HCT116 (cell line): ENCODE measurements around the gene PREX1. TPM values are rescaled to one million over a fixed set of nuclear protein-coding genes. Genes with fewer than 3 reads are reported as not detected.

ENCODE experiments used
- ATAC-seq: fragments of 200-7000 bp; cut with Tn5 transposase; 2 replicates; pipeline ENCODE4 v1.9.1; 2020; ENCODE audit warnings: mild to moderate bottlenecking, moderate library complexity
- BruUV-seq: library from RNA; stranded (reverse); fragments of 400-500 nt; replicated peaks from 2 replicates; lab custom pipeline; 2021; lab: Mats Ljungman, UMichigan
- CTCF ChIA-PET: fragments of 300-600 bp; sonication (Branson Sonifier 250); formaldehyde crosslinking; loops from one replicate; lab custom pipeline; 2021; ENCODE audit warnings: antibody characterized with exemption; lab: Charles Lee
- POLR2A ChIA-PET: fragments of 300-600, 350-600 bp; sonication (Branson Sonifier 250); formaldehyde crosslinking; loops from one replicate; lab custom pipeline; 2021; ENCODE audit warnings: antibody characterized with exemption; lab: Charles Lee
- RAD21 ChIA-PET, 2 experiments: fragments of 300-600 bp; sonication (Branson Sonifier 250); formaldehyde crosslinking; loops; one replicate each; lab custom pipeline; 2023; ENCODE audit warnings: low total read pairs in 2 of 2; ENCODE audit not compliant: uncharacterized antibody in 2 of 2, unreplicated experiment in 2 of 2, low non-redundant PET in 1 of 2; lab: Charles Lee
- DNase-seq: peaks from one replicate; pipeline ENCODE4 v3.0.0-alpha.2; 2010; ENCODE audit warnings: low read depth, low spot score
- H2AFZ ChIP-seq: fragments of 200-600 bp; shearing (Covaris generic), sonication (generic); 2 replicates; pipeline ENCODE4 v1.6.1; 2017; ENCODE audit warnings: low read depth, mixed run types, mixed read lengths, antibody characterized with exemption, low read length; ENCODE audit not compliant: poor library complexity, severe bottlenecking
- H3K27ac ChIP-seq: 2 replicates; pipeline ENCODE4 v1.5.1; 2012; ENCODE audit warnings: low read depth, low read length
- H3K27me3 ChIP-seq: fragments of 200-600 bp; sonication (generic); 2 replicates; pipeline ENCODE4 v1.6.1; 2016; ENCODE audit warnings: mixed run types, low read length, mixed read lengths; ENCODE audit not compliant: insufficient read depth
- H3K36me3 ChIP-seq, 2 experiments: fragments of 200-500 bp in 1 of 2; fragments of 200-600 bp in 1 of 2; sonication (Bioruptor generic) in 1 of 2; sonication (generic) in 1 of 2; 2 replicates each; pipeline versions ENCODE4 v1.5.1 to v1.6.1; 2014 to 2016; ENCODE audit warnings: low read length in 2 of 2, inconsistent platforms in 1 of 2, mixed read lengths in 1 of 2, mixed run types in 1 of 2; ENCODE audit not compliant: insufficient read depth in 2 of 2, control insufficient read depth in 1 of 2
- H3K4me1 ChIP-seq, 2 experiments: fragments of 200-600 bp in 1 of 2; sonication (generic) in 1 of 2; 2 replicates each; pipeline versions ENCODE4 v1.5.1 to v1.6.1; 2012 to 2017; ENCODE audit warnings: low read length in 2 of 2, inconsistent platforms in 1 of 2, mild to moderate bottlenecking in 1 of 2, mixed read lengths in 1 of 2, mixed run types in 1 of 2, moderate library complexity in 1 of 2; ENCODE audit not compliant: insufficient read depth in 2 of 2, control insufficient read depth in 1 of 2
- H3K4me2 ChIP-seq: fragments of 200-600 bp; sonication (generic); 2 replicates; pipeline ENCODE4 v1.6.1; 2017; ENCODE audit warnings: mixed run types, low read length, mixed read lengths
- H3K4me3 ChIP-seq, 2 experiments: fragments of 200-600 bp in 1 of 2; sonication (generic) in 1 of 2; replicated peaks in 1 of 2; 2 replicates each; pipeline ENCODE4 v1.5.1; 2011 to 2016; ENCODE audit warnings: low read length in 2 of 2, control low read depth in 1 of 2, low read depth in 1 of 2, mild to moderate bottlenecking in 1 of 2, mixed read lengths in 1 of 2, mixed run types in 1 of 2
- H3K79me2 ChIP-seq: fragments of 200-600 bp; sonication (generic); 2 replicates; pipeline ENCODE4 v1.6.1; 2017; ENCODE audit warnings: mild to moderate bottlenecking, mixed run types, low read length, moderate library complexity, mixed read lengths; ENCODE audit not compliant: insufficient read depth
- H3K9ac ChIP-seq: fragments of 200-600 bp; sonication (generic); 2 replicates; pipeline ENCODE4 v1.6.1; 2016; ENCODE audit warnings: low read length, mixed read lengths
- H3K9me2 ChIP-seq: fragments of 200-600 bp; sonication (generic), shearing (Covaris generic); 2 replicates; pipeline ENCODE4 v1.6.1; 2017; ENCODE audit warnings: mixed run types, mild to moderate bottlenecking, moderate library complexity; ENCODE audit not compliant: insufficient read depth
- H3K9me3 ChIP-seq, 2 experiments: fragments of 200-500 bp in 1 of 2; fragments of 200-600 bp in 1 of 2; sonication (Bioruptor generic) in 1 of 2; sonication (generic) in 1 of 2; 2 replicates each; pipeline ENCODE4 v1.6.1; 2014 to 2017; ENCODE audit warnings: low read length in 2 of 2, mixed read lengths in 2 of 2, inconsistent platforms in 1 of 2, low read depth in 1 of 2, mild to moderate bottlenecking in 1 of 2, mixed run types in 1 of 2, moderate library complexity in 1 of 2; ENCODE audit not compliant: control insufficient read depth in 1 of 2, insufficient read depth in 1 of 2
- H4K20me1 ChIP-seq: fragments of 200-600 bp; sonication (generic), shearing (Covaris generic); 2 replicates; pipeline ENCODE4 v1.6.1; 2017; ENCODE audit warnings: mixed run types, mild to moderate bottlenecking, moderate library complexity; ENCODE audit not compliant: insufficient read depth
- CBX3 ChIP-seq: IDR thresholded peaks from 2 replicates; pipeline ENCODE4 v1.6.1; 2012; ENCODE audit warnings: low read depth
- CEBPB ChIP-seq: IDR thresholded peaks from 2 replicates; pipeline ENCODE4 v1.6.1; 2012; ENCODE audit warnings: low read depth
- EGR1 ChIP-seq: IDR thresholded peaks from 2 replicates; pipeline ENCODE4 v1.6.1; 2012; ENCODE audit warnings: low read depth
- ELF1 ChIP-seq: IDR thresholded peaks from 2 replicates; pipeline ENCODE4 v1.6.1; 2012; ENCODE audit warnings: low read depth, borderline replicate concordance
- EZH2 ChIP-seq: fragments of 200-600 bp; sonication (generic); IDR thresholded peaks from 2 replicates; pipeline ENCODE4 v1.6.1; 2017; ENCODE audit warnings: antibody characterized with exemption, mixed run types
- EZH2phosphoT487 ChIP-seq: fragments of 200-600 bp; IDR thresholded peaks from 2 replicates; pipeline ENCODE4 v1.6.1; 2018; ENCODE audit warnings: antibody characterized with exemption, borderline replicate concordance
- FOSL1 ChIP-seq: IDR thresholded peaks from 2 replicates; pipeline ENCODE4 v1.6.1; 2012; ENCODE audit warnings: low read depth
- JUND ChIP-seq: IDR thresholded peaks from 2 replicates; pipeline ENCODE4 v1.6.1; 2012
- POLR2A ChIP-seq: IDR thresholded peaks from 2 replicates; pipeline ENCODE4 v1.7.0; 2011; ENCODE audit warnings: borderline replicate concordance; ENCODE audit not compliant: insufficient read depth, insufficient read length; ENCODE audit errors: extremely low read depth
- POLR2AphosphoS5 ChIP-seq: IDR thresholded peaks from 2 replicates; pipeline ENCODE4 v1.6.1; 2011; ENCODE audit warnings: mild to moderate bottlenecking, low read depth, low read length, moderate library complexity
- REST ChIP-seq: IDR thresholded peaks from 2 replicates; pipeline ENCODE4 v1.6.1; 2012; ENCODE audit warnings: low read depth
- SP1 ChIP-seq: IDR thresholded peaks from 2 replicates; pipeline ENCODE4 v1.6.1; 2012; ENCODE audit warnings: low read depth
- SRF ChIP-seq: IDR thresholded peaks from 2 replicates; pipeline ENCODE4 v1.6.1; 2012; ENCODE audit warnings: low read depth
- TCF7L2 ChIP-seq: IDR thresholded peaks from 2 replicates; pipeline ENCODE4 v1.7.0; 2011; ENCODE audit warnings: borderline replicate concordance, inconsistent platforms; ENCODE audit not compliant: insufficient read depth, insufficient read length; ENCODE audit errors: extremely low read depth
- YY1 ChIP-seq: IDR thresholded peaks from 2 replicates; pipeline ENCODE4 v1.6.1; 2011; ENCODE audit warnings: low read length, low read depth, moderate library complexity, mild to moderate bottlenecking; ENCODE audit not compliant: insufficient replicate concordance; ENCODE audit errors: extremely low read depth
- ZNF274 ChIP-seq: fragments of 200-500 bp; sonication (Bioruptor generic); IDR thresholded peaks from 2 replicates; pipeline ENCODE4 v1.6.1; 2014; ENCODE audit warnings: mild to moderate bottlenecking, low read depth, low read length, inconsistent platforms
- intact Hi-C: fragments of 100-400 bp; cut with micrococcal nuclease; formaldehyde crosslinking; loops from 2 replicates; pipeline ENCODE4 v1.10.0; 2022
- total RNA-seq: library from RNA; stranded (reverse); gene quantifications from one replicate; pipeline ENCODE4 v1.2.1, GENCODE V29; 2021; ENCODE audit not compliant: unreplicated experiment
- TF ChIP-seq, protein P1 (sequence below): IDR thresholded peaks from 2 replicates; pipeline ENCODE4 v1.6.1; 2011; ENCODE audit warnings: mild to moderate bottlenecking, low read length, moderate library complexity; ENCODE audit not compliant: insufficient replicate concordance; ENCODE audit errors: extremely low read depth
- TF ChIP-seq, protein P2 (sequence below): IDR thresholded peaks from 2 replicates; pipeline ENCODE4 v1.6.1; 2012

The PREX1 gene
- total RNA-seq, 1 experiment from 2014 or later: 6.1 TPM

- Histone ChIP-seq H3K27ac (no peak overlapping the region), H4K20me1 (no peaks in the 10 kb centered on the region), H3K4me3 (no peak overlapping the region), H3K9me2 (no peaks in the 10 kb centered on the region), H3K9me3 (no peaks in the 10 kb centered on the region), H3K27me3 (no peaks in the 10 kb centered on the region), H3K4me2 (no peak overlapping the region), H3K4me1 (peaks cover 0 to 6% of the 10 kb centered on the region in 2 experiments; a peak in 1 of 4 replicates), H3K9ac (no peak overlapping the region), H3K79me2 (no peaks in the 10 kb centered on the region), H3K36me3 (no peaks in the 10 kb centered on the region), H2AFZ (no peak overlapping the region)
- CTCF ChIA-PET: no interaction called here
- TF ChIP-seq CBX3 (no peak), SRF (no peak), POLR2A (no peak), REST (no peak), EZH2 (no peak), EGR1 (no peak), TCF7L2 (no peak), SP1 (no peak), FOSL1 (no peak), JUND (no peak), EZH2phosphoT487 (no peak), YY1 (no peak), ZNF274 (no peak), ELF1 (no peak), POLR2AphosphoS5 (no peak), CEBPB (no peak)
- TF ChIP-seq, protein P1, sequence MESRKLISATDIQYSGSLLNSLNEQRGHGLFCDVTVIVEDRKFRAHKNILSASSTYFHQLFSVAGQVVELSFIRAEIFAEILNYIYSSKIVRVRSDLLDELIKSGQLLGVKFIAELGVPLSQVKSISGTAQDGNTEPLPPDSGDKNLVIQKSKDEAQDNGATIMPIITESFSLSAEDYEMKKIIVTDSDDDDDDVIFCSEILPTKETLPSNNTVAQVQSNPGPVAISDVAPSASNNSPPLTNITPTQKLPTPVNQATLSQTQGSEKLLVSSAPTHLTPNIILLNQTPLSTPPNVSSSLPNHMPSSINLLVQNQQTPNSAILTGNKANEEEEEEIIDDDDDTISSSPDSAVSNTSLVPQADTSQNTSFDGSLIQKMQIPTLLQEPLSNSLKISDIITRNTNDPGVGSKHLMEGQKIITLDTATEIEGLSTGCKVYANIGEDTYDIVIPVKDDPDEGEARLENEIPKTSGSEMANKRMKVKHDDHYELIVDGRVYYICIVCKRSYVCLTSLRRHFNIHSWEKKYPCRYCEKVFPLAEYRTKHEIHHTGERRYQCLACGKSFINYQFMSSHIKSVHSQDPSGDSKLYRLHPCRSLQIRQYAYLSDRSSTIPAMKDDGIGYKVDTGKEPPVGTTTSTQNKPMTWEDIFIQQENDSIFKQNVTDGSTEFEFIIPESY: no peak
- TF ChIP-seq, protein P2, sequence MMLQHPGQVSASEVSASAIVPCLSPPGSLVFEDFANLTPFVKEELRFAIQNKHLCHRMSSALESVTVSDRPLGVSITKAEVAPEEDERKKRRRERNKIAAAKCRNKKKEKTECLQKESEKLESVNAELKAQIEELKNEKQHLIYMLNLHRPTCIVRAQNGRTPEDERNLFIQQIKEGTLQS: no peak
- POLR2A ChIA-PET: no interaction called here
- ATAC-seq (no peak), DNase-seq (no peak)
- RAD21 ChIA-PET: no interaction called here
- BruUV-seq: no TSS peak
- intact Hi-C loops: no loop called here
Observed at GRCh38 chr20:48688579-48688978, 139.2 kb downstream of the PREX1 start.
